ENCODE measurements around the gene BOD1L1.

Gene BOD1L1

GRCh38 chr4:13530823-13531624 lies 96.5 kb downstream of the BOD1L1 start:
- H3K4me3 Mint-ChIP-seq: peak overlapping the region; percentile 13
- peaks cover 39% of the 10 kb centered on the region for H3K4me1 Mint-ChIP-seq (ENCODE audit: low read depth)
- peaks cover 2% of the 10 kb centered on the region for H3K36me3 Mint-ChIP-seq
- peaks cover 47% of the 10 kb centered on the region for H3K27me3 Mint-ChIP-seq
- H3K27ac Mint-ChIP-seq: no peak overlapping the region
- H3K9me3 Mint-ChIP-seq (ENCODE audit: low read depth): no peaks in the 10 kb centered on the region

- H3K36me3 Mint-ChIP-seq: peaks cover 2% of the 10 kb centered on the region
- peak overlapping the region; percentile 72 for H3K27ac Mint-ChIP-seq
- H3K4me3 Mint-ChIP-seq: peak overlapping the region; percentile 66
- H3K27me3 Mint-ChIP-seq: peaks cover 54% of the 10 kb centered on the region
- H3K4me1 Mint-ChIP-seq (ENCODE audit: low read depth): peaks cover 39% of the 10 kb centered on the region
- H3K9me3 Mint-ChIP-seq (ENCODE audit: low read depth): no peaks in the 10 kb centered on the region
Observed at GRCh38 chr4:13529128-13529919, 98.2 kb downstream of the BOD1L1 start.

DNA sequence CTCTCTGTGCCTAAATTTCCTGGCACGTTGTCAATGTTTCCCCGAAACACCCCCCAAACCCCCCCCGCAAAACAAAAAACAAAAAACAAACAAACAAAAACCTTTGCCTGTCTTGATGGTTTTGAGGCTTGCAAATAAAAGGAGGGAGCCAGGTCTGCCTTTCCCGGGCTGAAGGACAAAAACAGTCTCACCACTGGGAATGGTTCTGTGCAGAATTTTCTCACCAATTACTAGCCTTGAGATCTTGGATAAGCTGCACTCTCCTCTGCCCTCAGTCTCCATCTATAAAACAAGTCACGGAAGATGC lies 98.8 kb downstream of the BOD1L1 start:
- peaks cover 54% of the 10 kb centered on the region for H3K27me3 Mint-ChIP-seq
- H3K36me3 Mint-ChIP-seq: peaks cover 2% of the 10 kb centered on the region
- peak overlapping the region; percentile 72 for H3K27ac Mint-ChIP-seq
- H3K9me3 Mint-ChIP-seq (ENCODE audit: low read depth): no peaks in the 10 kb centered on the region
- peak overlapping the region; percentile 66 for H3K4me3 Mint-ChIP-seq
- peaks cover 34% of the 10 kb centered on the region for H3K4me1 Mint-ChIP-seq (ENCODE audit: low read depth)

DNA sequence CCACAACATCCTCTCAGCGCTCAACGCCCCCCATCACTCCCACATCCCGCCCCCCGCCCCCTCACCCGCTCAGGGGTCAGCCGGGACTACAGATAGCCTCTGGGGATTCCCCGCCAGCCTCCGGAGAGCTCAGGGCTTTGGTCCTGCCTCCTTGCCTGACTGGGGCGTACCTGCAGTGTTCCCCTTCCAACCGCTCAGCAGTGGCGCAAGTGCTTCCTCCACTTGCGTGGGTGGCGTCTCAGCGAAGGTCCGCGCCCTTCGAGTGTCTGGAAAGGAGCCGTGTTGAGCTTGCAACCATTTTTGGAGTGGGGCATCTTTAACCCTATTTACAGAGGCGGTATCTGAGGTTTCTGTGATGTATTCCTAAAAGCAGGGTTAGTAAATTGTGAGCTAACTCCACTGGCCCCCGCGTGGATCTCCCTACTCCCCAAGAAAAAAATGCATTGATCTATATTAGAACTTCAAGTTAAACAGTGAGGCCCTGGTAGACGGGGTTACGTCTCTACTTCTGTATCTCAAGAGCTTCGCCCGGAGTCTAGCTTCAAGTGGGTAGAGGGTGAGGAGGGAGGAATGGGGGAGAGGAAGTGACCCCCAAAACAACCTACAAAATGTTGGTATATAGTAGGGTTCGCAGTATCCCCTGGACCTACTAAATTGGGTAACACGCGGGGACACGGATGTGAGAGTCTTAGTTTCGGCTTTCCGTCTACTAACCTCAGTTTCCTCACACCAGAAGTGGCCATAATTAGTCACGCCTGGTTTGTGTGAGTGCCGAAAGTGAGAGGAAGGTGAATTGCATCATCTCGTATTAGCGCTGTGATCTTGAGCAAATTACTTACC lies 99.3 kb downstream of the BOD1L1 start:
- peaks cover 37% of the 10 kb centered on the region for H3K4me1 Mint-ChIP-seq (ENCODE audit: low read depth)
- peak overlapping the region; percentile 72 for H3K27ac Mint-ChIP-seq
- H3K27me3 Mint-ChIP-seq: peaks cover 52% of the 10 kb centered on the region
- H3K4me3 Mint-ChIP-seq: peak overlapping the region; percentile 66
- no peaks in the 10 kb centered on the region for H3K9me3 Mint-ChIP-seq (ENCODE audit: low read depth)
- peaks cover 2% of the 10 kb centered on the region for H3K36me3 Mint-ChIP-seq

DNA sequence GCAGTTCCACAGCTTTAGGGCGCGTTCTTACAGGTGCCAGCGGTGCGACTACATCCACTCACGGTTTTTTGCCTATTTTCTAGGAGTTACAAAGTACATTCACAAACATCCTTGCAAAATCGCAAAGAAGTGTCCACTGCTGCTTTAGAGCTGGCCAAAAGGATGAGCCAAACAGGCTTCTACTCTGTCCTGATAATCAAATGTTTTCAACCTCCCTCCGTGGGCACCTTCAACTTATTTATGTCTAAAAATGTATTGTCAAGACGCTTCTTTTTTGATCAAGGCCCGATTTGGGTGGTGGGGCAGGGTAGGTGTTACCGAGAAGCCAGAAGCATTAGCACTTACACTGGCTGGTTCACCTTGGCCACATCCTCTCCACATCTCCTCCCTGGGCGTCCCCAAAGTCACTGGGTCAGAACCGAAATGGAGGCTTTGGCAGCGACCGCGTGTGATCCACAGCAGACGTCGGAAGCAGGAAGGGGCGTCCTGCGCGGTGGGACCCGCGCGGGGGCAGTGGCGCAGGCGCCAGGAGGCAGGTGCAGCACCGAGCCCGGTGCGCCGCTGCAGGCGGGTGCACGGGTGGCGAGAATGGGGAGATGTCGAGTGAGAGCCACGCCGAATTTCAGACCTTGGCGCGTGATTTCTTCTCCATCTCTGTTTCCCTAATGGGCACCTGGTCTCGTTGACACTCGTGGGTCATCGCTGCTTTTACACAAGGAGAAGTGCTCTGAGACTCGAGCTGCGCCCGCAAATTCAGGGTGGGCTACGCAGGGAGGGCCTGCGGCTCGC lies 100.1 kb downstream of the BOD1L1 start:
- H3K4me1 Mint-ChIP-seq (ENCODE audit: low read depth): peaks cover 41% of the 10 kb centered on the region
- H3K36me3 Mint-ChIP-seq: peaks cover 2% of the 10 kb centered on the region
- H3K27me3 Mint-ChIP-seq: peaks cover 53% of the 10 kb centered on the region
- no peaks in the 10 kb centered on the region for H3K9me3 Mint-ChIP-seq (ENCODE audit: low read depth)
- H3K4me3 Mint-ChIP-seq: peak overlapping the region; percentile 73
- no peak overlapping the region for H3K27ac Mint-ChIP-seq

DNA sequence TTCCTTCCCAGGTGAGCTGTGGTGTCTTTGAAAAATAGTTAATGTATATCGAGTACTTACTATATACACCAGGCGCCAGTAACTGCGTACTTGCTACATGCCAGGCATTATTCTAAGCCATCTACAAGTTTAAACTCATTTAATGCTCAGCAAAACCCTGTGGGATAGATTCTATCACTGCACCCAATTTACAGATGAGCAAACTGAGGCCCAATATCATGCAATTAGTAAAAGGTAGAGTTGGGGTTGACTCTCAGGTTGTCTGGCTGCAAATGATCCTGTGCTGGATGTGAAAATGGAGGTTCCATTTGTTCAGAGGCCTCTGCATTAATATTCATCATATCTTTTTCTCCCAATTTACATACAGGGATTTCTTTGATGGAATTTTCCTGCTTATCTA lies 100.9 kb downstream of the BOD1L1 start:
- H3K36me3 Mint-ChIP-seq: peaks cover 2% of the 10 kb centered on the region
- no peak overlapping the region for H3K27ac Mint-ChIP-seq
- no peak overlapping the region for H3K4me3 Mint-ChIP-seq
- peaks cover 43% of the 10 kb centered on the region for H3K4me1 Mint-ChIP-seq (ENCODE audit: low read depth)
- H3K9me3 Mint-ChIP-seq (ENCODE audit: low read depth): no peaks in the 10 kb centered on the region
- H3K27me3 Mint-ChIP-seq: peaks cover 55% of the 10 kb centered on the region

DNA sequence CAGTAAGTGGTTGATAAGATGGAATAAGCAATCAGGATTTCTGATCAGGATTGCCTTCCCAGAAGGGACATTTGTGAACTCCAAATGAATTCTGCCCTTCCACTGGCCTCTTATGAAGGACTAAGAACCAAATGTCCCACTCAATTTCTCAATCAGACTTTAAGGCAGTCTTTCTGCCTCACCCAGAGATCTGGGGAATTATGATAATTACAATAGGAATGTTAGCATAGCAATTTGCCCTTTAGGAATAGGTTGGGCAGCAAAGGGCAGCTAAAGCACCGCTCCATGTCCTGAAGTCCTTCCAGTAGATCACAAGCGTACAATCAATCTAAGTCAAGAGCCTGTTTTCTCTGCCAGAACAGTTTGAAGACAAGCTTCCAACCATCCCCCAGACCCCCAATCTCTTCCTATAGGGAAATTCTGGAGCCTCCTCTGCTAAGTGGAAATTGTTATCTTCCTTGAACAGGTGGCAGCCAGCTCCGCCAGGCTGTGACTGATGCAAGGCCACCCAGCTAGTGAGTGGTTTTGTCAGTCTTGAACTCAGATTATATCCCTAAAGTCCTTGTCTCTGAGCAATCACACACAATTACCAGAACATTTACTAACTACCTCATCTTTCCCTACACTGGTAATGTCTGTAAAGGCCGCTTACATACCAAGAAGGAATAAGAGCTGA lies 101.8 kb downstream of the BOD1L1 start:
- Mint-ChIP-seq H3K4me1 (ENCODE audit: low read depth) (peaks cover 37% of the 10 kb centered on the region), H3K9me3 (ENCODE audit: low read depth) (no peaks in the 10 kb centered on the region), H3K4me3 (no peak overlapping the region), H3K36me3 (peaks cover 2% of the 10 kb centered on the region), H3K27ac (no peak overlapping the region), H3K27me3 (peaks cover 52% of the 10 kb centered on the region)

- no peaks in the 10 kb centered on the region for H3K9me3 Mint-ChIP-seq (ENCODE audit: low read depth)
- peaks cover 51% of the 10 kb centered on the region for H3K27me3 Mint-ChIP-seq
- H3K4me1 Mint-ChIP-seq (ENCODE audit: low read depth): peaks cover 30% of the 10 kb centered on the region
- no peak overlapping the region for H3K4me3 Mint-ChIP-seq
- H3K27ac Mint-ChIP-seq: no peak overlapping the region
- H3K36me3 Mint-ChIP-seq: peaks cover 2% of the 10 kb centered on the region
Observed at GRCh38 chr4:13524504-13525243, 102.9 kb downstream of the BOD1L1 start.

DNA sequence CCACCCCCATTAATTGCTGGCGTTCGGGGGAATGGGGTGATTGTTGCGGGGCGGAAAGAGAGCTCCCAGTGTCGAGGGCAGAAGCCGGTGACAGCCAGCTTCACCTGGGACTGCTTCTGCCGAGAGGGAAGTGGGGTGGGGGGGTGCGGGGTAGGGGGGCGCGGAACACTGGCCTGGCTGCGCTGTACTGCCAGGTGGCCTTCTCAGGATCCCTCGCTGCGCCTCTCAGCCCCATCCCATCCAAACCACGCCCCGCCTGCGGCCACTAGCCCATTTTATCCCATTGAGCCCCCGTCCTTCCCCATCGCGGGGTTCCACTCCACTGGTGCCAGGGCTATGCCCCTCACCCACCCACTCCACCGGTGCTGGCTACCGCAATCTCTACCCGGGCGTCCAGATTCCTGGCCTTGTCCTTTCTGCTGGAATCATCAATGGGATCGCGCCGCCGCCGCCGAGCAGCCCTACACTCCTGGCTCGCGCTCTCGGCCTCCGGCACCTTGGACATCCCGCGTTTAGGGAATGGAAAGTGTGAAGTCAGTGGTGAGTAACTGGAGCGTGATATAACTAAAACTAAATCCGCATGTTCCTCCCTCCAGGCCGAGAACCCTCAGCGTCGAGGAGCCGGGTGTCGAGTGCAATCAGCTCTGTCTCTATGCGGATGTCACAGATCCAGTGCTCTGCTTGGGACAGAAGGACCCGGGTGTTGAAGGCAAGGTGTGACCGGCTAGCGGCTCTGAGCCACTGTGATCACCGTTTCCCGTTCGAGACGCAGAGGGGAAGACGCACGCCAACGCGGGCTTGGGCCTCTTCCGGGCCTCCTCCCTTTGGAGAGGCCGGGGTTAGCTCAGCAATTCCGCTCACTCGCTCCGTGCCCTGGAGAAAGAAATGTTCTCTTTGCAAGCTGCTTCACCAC lies 103.7 kb downstream of the BOD1L1 start:
- H3K4me3 Mint-ChIP-seq: no peak overlapping the region
- H3K9me3 Mint-ChIP-seq (ENCODE audit: low read depth): no peaks in the 10 kb centered on the region
- H3K4me1 Mint-ChIP-seq (ENCODE audit: low read depth): peaks cover 22% of the 10 kb centered on the region
- H3K36me3 Mint-ChIP-seq: peaks cover 1% of the 10 kb centered on the region
- H3K27me3 Mint-ChIP-seq: peaks cover 49% of the 10 kb centered on the region
- no peak overlapping the region for H3K27ac Mint-ChIP-seq

DNA sequence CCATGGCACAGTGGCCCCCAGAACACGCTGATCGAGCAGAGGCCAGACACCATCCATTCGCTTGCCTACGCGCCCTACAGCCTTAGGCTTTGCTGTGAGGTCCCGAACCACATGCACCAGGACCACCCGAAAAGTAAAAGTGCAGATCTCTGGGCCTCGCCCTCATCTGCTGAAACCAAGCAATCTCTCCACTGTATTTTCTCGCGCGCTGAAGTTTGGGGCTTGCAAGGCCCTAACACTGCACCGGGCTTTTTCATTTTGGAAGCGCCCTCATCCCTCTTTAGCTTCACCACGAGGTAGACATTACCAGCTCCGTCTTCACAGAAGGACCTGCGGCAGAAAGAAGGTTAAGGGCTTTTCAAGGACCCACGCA lies 104.4 kb downstream of the BOD1L1 start:
- Mint-ChIP-seq H3K4me3 (peak overlapping the region; percentile 57), H3K9me3 (ENCODE audit: low read depth) (no peaks in the 10 kb centered on the region), H3K27ac (peak overlapping the region; percentile 8), H3K27me3 (peaks cover 43% of the 10 kb centered on the region), H3K4me1 (ENCODE audit: low read depth) (peaks cover 14% of the 10 kb centered on the region), H3K36me3 (no peaks in the 10 kb centered on the region)

DNA sequence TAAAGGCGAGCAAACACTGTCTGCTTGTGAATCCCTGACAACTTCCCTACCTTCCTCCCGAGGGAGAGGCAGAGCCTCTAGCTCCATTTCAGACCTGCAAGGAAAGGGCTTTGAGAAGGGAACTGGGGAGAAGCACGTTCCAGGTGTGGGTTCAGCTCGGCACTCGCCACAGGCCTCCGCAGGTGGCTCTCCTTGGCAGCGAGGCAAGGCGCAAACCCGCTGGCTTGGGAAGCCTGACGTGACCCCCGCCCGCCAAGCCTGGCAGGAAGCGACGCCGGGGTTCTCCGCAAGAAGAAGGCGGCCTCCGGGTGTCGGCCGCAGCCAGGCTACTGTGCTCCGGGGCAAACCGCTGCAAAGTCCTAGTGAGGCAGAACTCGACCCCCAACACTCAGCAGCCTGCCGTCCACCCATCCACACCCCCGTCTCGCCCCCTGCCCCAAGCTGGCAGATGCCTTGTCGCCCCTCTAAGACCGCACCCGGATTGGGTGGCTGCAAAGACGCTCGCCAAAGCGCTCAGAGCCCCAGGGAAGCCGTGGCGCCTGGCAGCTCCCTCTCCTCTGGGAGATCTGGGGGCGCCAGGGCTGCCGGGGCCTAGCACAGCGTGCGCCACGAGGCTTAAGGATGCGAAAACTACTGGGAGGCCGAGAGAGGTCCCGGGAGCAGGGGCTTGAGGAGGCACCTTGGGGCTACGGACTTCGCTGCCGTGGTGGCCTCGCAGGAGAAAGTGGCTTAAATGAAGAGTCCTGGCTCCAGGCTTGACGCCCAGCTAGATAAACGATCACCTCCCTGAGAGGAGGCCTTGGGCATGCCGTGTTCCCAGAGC lies 105.0 kb downstream of the BOD1L1 start:
- H3K4me1 Mint-ChIP-seq (ENCODE audit: low read depth): peaks cover 13% of the 10 kb centered on the region
- H3K4me3 Mint-ChIP-seq: peak overlapping the region; percentile 57
- no peaks in the 10 kb centered on the region for H3K36me3 Mint-ChIP-seq
- no peak overlapping the region for H3K27ac Mint-ChIP-seq
- no peaks in the 10 kb centered on the region for H3K9me3 Mint-ChIP-seq (ENCODE audit: low read depth)
- H3K27me3 Mint-ChIP-seq: peaks cover 43% of the 10 kb centered on the region

GRCh38 chr4:13521047-13521446 lies 106.5 kb downstream of the BOD1L1 start:
- H3K4me3 Mint-ChIP-seq: no peak overlapping the region
- H3K27me3 Mint-ChIP-seq: peaks cover 36% of the 10 kb centered on the region
- no peaks in the 10 kb centered on the region for H3K9me3 Mint-ChIP-seq (ENCODE audit: low read depth)
- H3K27ac Mint-ChIP-seq: no peak overlapping the region
- H3K36me3 Mint-ChIP-seq: no peaks in the 10 kb centered on the region
- peaks cover 9% of the 10 kb centered on the region for H3K4me1 Mint-ChIP-seq (ENCODE audit: low read depth)

All from activated naive CD8-positive, alpha-beta T cell (primary cell).